Suprapubic skin (tissue), 4 donors: ENCODE measurements around the gene HNRNPL. TPM values are rescaled to one million over a fixed set of nuclear protein-coding genes. Genes with fewer than 3 reads are reported as not detected.
"Not testable (repeated sequence)": the region's sequence is repeated elsewhere in the genome, so short reads cannot be mapped to it uniquely, and the experiment has no call there.

Experiments
- DNase-seq, 2 donors: peaks; one replicate each; pipeline ENCODE4 v3.0.0-alpha.2; 2019; ENCODE audit warnings: low spot score in 2 of 2
- H3K27ac ChIP-seq: fragments of 200-600 bp; sonication (generic); one replicate; pipeline ENCODE4 v1.5.1; 2019
- H3K27me3 ChIP-seq: fragments of 200-600 bp; sonication (generic); one replicate; pipeline ENCODE4 v1.5.1; 2019
- H3K36me3 ChIP-seq: fragments of 200-600 bp; sonication (generic); one replicate; pipeline ENCODE4 v1.5.1; 2019
- H3K4me1 ChIP-seq: fragments of 200-600 bp; sonication (generic); one replicate; pipeline ENCODE4 v1.5.1; 2019
- H3K4me3 ChIP-seq: fragments of 200-600 bp; sonication (generic); one replicate; pipeline ENCODE4 v1.5.1; 2019; ENCODE audit warnings: mild to moderate bottlenecking
- H3K9me3 ChIP-seq: fragments of 200-600 bp; sonication (generic); one replicate; pipeline ENCODE4 v1.5.1; 2019
- EP300 ChIP-seq: sonication (generic); formaldehyde crosslinking; IDR thresholded peaks from one replicate; pipeline ENCODE4 v1.6.1; 2017; ENCODE audit warnings: antibody characterized with exemption
- POLR2A ChIP-seq, 2 donors: fragments of 450-650 bp; IDR thresholded peaks; one replicate each; pipeline ENCODE4 v1.6.1; 2017; ENCODE audit warnings: antibody characterized with exemption in 2 of 2, mild to moderate bottlenecking in 2 of 2, moderate library complexity in 2 of 2
- POLR2AphosphoS5 ChIP-seq, 3 donors: sonication (generic); formaldehyde crosslinking; IDR thresholded peaks; one replicate each; pipeline ENCODE4 v1.6.1; 2017; ENCODE audit warnings: antibody characterized with exemption in 3 of 3
- WGBS: methylation state at CpG from one replicate; pipeline ENCODE4 v1.1.5; 2018; 5-methylcytosine and 5-hydroxymethylcytosine counted together
- total RNA-seq, 4 donors: library from RNA; depleted of rRNA; stranded (reverse); fragments of >200 nt; gene quantifications; one replicate each; pipeline ENCODE4 v1.1.0, GENCODE V29; 2016
- TF ChIP-seq, protein P1 (sequence below), 2 donors: fragments of 200-600 bp in 1 of 2; fragments of 450-650 bp in 1 of 2; sonication (generic) in 1 of 2; IDR thresholded peaks; one replicate each; pipeline ENCODE4 v1.5.1; 2016 to 2019; ENCODE audit warnings: antibody characterized with exemption in 2 of 2, mild to moderate bottlenecking in 1 of 2, moderate library complexity in 1 of 2

Gene HNRNPL
- total RNA-seq, 4 donors from 2014 or later: 178 to 227 (median 200) TPM

DNA sequence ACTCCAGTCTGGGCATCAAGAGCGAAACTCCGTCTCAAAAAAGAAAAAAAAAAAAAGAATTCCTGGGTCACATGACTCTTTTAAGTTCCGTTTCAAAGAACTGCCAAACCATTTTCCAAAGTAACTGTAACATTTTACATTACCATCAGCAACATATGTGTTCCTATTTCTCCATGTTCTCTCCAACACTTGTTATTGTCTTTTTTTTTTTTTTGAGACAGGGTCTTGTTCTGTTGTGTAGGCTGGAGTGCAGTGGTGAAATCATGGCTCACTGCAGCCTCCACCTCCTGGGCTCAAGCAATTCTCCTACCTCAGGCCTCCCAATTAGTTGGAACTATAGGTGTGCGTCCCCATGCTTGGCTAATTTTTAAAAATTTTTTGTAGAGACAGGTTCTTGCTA, 54.2 kb downstream of the HNRNPL start:
- H3K36me3 ChIP-seq: no peaks in the 10 kb centered on the region
- TF ChIP-seq, protein P1, sequence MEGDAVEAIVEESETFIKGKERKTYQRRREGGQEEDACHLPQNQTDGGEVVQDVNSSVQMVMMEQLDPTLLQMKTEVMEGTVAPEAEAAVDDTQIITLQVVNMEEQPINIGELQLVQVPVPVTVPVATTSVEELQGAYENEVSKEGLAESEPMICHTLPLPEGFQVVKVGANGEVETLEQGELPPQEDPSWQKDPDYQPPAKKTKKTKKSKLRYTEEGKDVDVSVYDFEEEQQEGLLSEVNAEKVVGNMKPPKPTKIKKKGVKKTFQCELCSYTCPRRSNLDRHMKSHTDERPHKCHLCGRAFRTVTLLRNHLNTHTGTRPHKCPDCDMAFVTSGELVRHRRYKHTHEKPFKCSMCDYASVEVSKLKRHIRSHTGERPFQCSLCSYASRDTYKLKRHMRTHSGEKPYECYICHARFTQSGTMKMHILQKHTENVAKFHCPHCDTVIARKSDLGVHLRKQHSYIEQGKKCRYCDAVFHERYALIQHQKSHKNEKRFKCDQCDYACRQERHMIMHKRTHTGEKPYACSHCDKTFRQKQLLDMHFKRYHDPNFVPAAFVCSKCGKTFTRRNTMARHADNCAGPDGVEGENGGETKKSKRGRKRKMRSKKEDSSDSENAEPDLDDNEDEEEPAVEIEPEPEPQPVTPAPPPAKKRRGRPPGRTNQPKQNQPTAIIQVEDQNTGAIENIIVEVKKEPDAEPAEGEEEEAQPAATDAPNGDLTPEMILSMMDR (IDR thresholded peaks at IDR 0.05): no peak
- TF ChIP-seq POLR2A (IDR thresholded peaks at IDR 0.05): no peak
- TF ChIP-seq EP300: no peak
- TF ChIP-seq POLR2AphosphoS5 (IDR thresholded peaks at IDR 0.05): no peak
- no peaks in the 10 kb centered on the region for H3K27me3 ChIP-seq
- DNase-seq: no peak
- 91% methylated on average over 4 of the region's 4 CpGs for WGBS
- H3K27ac ChIP-seq: no peak overlapping the region
- peaks cover 24% of the 10 kb centered on the region for H3K4me1 ChIP-seq
- H3K9me3 ChIP-seq: no peaks in the 10 kb centered on the region
- no peak overlapping the region for H3K4me3 ChIP-seq

GRCh38 chr19:38793671-38794070, 56.1 kb downstream of the HNRNPL start:
- H3K9me3 ChIP-seq: no peaks in the 10 kb centered on the region
- H3K4me3 ChIP-seq: no peak overlapping the region
- peak overlapping the region; percentile 89 for H3K27ac ChIP-seq
- H3K4me1 ChIP-seq: peaks cover 16% of the 10 kb centered on the region
- DNase-seq: no peak
- no peaks in the 10 kb centered on the region for H3K36me3 ChIP-seq
- 58% methylated on average over 5 of the region's 5 CpGs for WGBS
- no peaks in the 10 kb centered on the region for H3K27me3 ChIP-seq
- TF ChIP-seq, protein P1 (IDR thresholded peaks at IDR 0.05): no peak
- no peak for TF ChIP-seq POLR2A (IDR thresholded peaks at IDR 0.05)
- no peak for TF ChIP-seq EP300
- TF ChIP-seq POLR2AphosphoS5 (IDR thresholded peaks at IDR 0.05): no peak

- peaks cover 19% of the 10 kb centered on the region for H3K4me1 ChIP-seq
- peak overlapping the region; percentile 89 for H3K27ac ChIP-seq
- TF ChIP-seq POLR2A (IDR thresholded peaks at IDR 0.05) (no peak), EP300 (no peak), POLR2AphosphoS5 (IDR thresholded peaks at IDR 0.05) (no peak)
- TF ChIP-seq, protein P1 (IDR thresholded peaks at IDR 0.05): no peak
- H3K36me3 ChIP-seq: no peaks in the 10 kb centered on the region
- H3K9me3 ChIP-seq: no peaks in the 10 kb centered on the region
- no peaks in the 10 kb centered on the region for H3K27me3 ChIP-seq
- 41% methylated on average over 8 of the region's 8 CpGs for WGBS
- no peak for DNase-seq
- no peak overlapping the region for H3K4me3 ChIP-seq
Measured at GRCh38 chr19:38793177-38793576, 56.6 kb downstream of the HNRNPL start.

DNA sequence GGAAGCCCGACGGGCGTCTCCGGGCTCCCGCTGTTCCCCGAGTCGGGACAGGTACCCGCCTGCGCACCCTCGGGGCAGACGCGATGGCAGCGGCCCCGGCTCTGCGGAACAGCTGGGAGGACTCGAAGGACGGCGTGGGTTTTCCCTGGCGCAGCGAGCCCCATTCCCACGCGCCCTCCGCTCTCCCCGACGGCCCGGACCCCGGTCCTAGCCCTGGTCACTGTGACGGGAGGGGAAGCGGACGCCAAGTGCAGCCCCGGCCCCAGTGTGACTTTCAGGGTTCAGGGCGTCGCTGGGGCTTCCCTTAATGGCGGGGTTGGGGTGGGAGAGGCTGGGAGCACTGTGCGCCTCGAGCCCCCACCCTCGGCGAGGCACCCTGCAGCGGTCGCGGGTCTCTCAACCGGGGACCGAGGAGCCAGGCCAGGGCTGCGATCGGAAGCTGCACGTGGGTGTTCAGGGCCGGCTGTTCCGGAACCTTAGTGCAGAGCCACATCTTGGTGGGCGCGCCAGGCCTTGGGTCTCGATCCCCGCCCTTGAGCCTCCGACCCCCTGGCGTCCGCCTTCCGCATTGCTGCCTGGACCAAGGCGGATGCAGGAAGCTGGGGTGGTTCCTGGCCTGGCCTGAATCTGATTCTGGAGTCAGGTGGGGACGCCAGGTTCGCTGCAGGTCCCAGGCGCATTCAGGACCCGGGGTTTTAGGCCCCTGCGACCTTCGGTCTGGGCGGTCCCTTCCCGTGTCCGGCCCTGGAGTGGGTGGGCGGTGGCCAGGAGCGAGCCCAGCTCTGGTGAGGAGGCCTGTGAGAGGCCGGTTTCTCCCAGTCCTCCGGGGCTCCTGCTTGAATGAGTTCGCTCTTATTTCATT, 57.3 kb downstream of the HNRNPL start:
- no peaks in the 10 kb centered on the region for H3K36me3 ChIP-seq
- no peak for TF ChIP-seq POLR2A (IDR thresholded peaks at IDR 0.05)
- no peak for TF ChIP-seq POLR2AphosphoS5 (IDR thresholded peaks at IDR 0.05)
- TF ChIP-seq, protein P1 (IDR thresholded peaks at IDR 0.05): peak in 1 of 2 donors; percentile 34
- no peaks in the 10 kb centered on the region for H3K27me3 ChIP-seq
- H3K4me3 ChIP-seq: peak overlapping the region; percentile 37
- no peaks in the 10 kb centered on the region for H3K9me3 ChIP-seq
- H3K27ac ChIP-seq: peak overlapping the region; percentile 89
- peaks cover 19% of the 10 kb centered on the region for H3K4me1 ChIP-seq
- DNase-seq: peak in 1 of 2 donors; percentile 78
- WGBS: 30% methylated on average over 5 of the region's 71 CpGs

DNA sequence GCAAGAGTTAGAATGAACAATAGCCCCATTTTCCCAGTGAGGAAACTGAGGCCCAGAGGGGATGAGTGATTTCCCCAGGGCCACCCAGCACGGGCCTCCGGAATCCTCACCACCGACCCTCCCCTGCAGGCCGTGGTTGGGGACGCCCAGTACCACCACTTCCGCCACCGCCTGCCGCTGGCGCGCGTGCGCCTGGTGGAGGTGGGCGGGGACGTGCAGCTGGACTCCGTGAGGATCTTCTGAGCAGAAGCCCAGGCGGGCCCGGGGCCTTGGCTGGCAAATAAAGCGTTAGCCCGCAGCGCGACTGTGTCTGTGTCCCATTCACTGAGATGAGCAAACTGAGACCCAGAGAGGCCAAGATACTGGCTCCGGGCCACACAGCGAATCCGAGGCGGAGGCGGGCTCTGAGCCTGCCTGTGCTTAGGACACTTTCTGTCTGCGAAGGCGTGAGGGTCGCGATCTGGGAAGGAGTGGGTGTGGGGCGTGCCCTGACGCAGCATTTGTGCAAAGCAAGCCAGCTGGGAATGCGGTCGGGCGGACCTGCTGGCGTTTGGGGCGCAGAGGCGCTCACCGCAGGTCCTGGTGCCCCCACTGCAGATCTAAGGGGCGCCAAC, 58.2 kb downstream of the HNRNPL start:
- not testable (repeated sequence) for DNase-seq, H3K36me3 ChIP-seq, H3K9me3 ChIP-seq, H3K27me3 ChIP-seq, H3K4me3 ChIP-seq, H3K27ac ChIP-seq
- H3K4me1 ChIP-seq: peaks cover 27% of the 10 kb centered on the region
- WGBS: no CpG with 5 or more reads among the region's 40 CpGs

DNA sequence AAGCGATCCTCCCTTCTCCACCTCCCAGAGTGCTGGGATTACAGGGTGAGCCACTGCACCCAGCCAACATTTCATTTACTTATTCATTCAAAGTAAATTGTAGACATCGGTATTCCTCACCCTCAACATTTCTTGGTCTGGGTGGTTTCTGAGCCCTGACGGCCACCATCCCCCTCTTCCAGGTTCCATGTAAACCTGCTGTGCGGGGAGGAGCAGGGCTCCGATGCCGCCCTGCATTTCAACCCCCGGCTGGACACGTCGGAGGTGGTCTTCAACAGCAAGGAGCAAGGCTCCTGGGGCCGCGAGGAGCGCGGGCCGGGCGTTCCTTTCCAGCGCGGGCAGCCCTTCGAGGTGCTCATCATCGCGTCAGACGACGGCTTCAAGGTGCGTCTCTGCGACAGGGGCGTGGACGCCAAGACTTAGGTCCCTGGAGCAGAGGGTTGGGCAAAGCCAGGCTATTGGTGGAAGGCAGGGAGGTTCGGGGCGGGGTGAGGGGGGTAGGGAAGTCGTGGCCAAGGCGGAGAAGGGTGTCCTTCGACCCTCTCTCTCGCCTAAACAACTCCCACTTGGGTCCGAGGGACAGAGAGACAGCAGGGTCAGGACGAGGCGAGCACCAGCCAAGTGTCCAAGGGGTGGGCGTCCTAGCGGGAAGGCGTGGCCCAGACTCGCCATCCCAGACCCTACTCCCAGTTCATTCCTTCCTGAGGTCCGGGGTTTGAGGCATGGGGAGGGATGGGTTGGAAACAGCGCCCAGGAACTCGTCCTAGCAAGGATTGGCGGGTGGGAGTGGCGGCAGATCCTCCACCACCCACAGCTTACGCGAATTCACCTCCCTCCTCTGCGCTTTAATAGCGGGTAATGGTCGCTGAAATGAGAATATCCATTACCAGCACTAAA, 59.0 kb downstream of the HNRNPL start:
- H3K36me3 ChIP-seq, H3K9me3 ChIP-seq, H3K27me3 ChIP-seq, DNase-seq: not testable (repeated sequence)
- WGBS: no CpG with 5 or more reads among the region's 49 CpGs
- H3K27ac ChIP-seq: peak overlapping the region; percentile 74
- peak overlapping the region; percentile 34 for H3K4me3 ChIP-seq
- H3K4me1 ChIP-seq: peaks cover 30% of the 10 kb centered on the region
